NK-92 (cell line): Measurements from ENCODE around the gene STRC.
"Not testable (repeated sequence)": the region's sequence is repeated elsewhere in the genome, so short reads cannot be mapped to it uniquely, and the experiment has no call there.

Experiments used
- DNase-seq: peaks from one replicate; lab custom pipeline; 2025; ENCODE audit not compliant: unreplicated experiment; lab: John Stamatoyannopoulos, UW

STRC gene

DNA sequence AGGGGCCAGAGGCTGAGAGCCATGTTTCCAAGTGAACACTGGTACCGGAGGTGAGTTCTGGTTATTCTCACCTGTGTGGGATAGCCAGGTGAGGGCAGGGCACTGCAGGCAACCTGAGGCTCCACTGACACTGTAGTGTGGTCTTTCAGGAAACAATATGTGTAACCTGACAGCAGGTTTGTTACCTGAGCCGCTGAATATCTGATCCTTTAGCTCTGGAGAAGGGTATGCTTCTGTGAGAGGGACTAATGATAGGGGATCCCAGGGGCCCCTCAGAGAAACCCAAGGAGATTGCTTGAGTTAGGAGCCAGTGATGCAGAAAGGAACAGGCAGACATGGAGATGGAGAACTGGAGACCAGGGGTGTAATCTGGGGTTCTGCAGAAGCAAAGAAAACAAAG lies at the start of gene STRC:
Gene STRC (minus strand): TSS at position 101 of the 400 bp plus-strand sequence. CDS start 78 bp downstream, at position 23.
- not testable (repeated sequence) for DNase-seq

DNA sequence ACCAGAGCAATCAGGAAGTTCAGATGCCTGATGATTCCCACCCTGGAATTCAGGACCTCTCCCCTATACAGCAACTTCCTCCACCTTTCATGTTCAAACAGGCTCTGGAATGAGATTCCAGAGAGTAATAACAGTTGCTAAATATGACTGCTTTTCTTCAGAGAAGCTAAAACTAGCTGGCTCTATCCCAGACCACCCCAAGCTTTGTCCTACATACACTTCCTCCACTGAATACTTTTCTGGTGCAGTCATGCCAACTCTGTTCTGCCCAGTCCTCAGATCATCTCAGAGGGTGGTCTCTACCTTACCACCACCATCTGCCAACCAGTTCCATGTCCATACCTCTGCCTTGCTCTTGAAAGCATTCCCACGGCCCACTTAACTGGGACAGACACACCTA lies 47.6 kb upstream of the STRC start:
- DNase-seq, result not testable (repeated sequence)

DNA sequence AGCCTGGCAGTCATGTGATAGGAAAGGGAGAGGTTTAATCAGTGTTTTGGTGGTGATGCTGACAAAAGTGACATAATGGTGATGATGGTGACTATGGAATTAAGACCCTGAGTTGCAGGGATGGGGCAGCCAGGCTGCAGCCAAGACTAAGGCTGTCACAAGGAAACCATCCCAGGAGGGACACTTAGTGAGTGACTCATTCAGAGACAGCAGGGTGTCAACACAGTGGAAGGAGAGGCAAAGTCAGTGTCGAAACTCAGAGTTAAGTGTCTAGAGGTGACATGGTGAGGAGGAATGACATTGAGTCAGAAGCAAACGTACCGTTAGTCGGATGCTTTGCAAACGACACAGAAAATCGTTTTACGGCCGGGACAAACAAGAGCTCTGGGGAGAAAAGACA lies 44.7 kb upstream of the STRC start:
- DNase-seq, result not testable (repeated sequence)

DNA sequence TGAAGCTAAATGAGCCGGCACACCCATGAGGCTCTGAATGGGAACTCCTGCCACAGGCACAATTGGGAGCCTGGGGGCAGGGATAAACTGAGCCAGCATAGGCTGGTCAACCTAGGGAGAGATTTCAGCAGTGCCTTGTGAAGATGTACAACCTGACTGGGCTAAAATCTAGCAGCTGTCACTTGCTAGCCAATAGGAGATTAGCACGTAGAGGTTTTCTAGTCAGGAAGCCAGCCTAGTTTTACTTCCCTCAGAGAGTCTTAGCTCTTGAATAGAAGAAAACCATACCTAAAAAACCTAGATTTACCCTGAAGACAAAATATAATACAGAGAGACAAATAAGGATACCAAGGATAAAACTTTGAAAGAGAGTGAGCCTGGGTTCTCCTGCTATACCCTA lies 43.7 kb upstream of the STRC start:
- not testable (repeated sequence) for DNase-seq

DNA sequence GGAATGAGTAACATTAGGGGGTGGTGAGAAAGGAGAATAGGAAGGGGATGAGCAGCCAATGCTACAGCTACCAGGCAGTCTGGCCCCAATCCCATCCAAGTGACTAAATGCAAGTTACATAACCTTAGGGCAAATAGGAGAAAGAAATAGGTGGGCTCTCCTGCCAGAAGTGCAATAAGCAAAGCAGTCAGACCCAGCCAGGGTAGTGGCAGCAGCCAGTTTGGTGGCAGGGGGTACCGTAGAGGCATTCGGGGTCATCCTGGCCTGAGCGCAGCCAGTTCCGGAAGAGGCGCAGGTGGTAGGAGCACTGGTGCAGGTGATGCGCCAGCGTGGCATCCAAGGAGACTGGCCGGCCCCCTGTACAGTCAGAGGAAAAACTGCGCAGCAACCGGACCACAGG lies 41.1 kb upstream of the STRC start:
- not testable (repeated sequence) for DNase-seq

DNA sequence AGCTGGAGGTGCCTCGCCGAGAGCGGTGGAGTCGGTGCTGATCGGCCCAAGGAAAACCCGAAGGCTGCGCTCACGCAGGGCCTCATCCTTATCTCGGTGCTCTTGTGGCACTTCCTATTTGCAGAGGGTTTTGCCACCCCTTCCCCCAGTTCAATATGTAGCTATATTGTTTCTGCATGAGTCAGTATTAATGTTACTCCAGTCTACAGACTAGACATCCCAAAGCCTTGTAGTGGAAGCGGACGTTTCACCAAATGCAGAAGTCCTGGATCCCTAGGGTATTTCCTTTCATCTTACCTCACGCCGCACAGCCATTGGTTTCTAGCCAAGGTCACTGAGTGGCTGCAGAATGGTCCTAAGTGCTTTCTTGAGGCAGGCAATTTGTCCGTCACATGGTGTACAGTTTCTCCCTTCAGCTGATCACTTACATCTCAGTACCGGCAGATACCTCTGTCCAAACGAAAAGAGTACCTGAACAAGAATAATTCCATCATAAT lies 30.9 kb upstream of the STRC start:
- not testable (repeated sequence) for DNase-seq

DNA sequence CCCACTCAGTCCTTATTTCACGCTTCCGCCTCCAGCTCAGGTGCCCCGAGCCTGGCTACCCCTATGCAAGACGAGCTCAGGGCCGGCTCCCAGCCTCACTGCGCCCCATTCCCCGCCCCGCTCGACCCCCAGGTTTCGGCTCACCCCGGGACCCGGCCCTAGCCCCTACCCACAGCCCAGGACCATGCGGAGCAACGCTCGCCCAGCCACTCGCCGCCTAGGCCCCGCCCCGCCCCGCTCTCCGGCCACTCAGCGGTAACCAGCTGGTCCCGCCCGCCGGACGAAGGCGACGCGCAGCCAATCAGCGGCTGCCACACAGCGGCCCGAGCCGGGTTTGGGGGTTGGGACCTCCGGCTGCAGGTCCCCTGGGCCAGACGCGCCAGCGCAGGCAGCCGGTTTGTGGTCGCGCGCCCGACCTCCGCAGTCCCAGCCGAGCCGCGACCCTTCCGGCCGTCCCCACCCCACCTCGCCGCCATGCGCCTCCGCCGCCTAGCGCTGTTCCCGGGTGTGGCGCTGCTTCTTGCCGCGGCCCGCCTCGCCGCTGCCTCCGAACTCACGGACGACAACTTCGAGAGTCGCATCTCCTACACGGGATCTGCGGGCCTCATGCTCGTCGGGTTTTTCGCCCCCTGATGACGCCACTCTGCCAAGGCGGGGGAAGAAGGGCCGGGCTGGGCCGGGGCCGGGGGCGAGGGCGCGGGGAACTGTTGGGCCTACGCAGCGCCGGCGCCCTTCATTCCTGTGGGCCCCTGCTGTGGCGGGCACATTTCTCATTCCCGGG lies 30.2 kb upstream of the STRC start, which contains the start of gene CATSPER2:
Gene CATSPER2 (minus strand): TSS at position 196 of the 781 bp plus-strand sequence. CDS start 783 bp downstream, outside the sequence.
- no peak for DNase-seq

DNA sequence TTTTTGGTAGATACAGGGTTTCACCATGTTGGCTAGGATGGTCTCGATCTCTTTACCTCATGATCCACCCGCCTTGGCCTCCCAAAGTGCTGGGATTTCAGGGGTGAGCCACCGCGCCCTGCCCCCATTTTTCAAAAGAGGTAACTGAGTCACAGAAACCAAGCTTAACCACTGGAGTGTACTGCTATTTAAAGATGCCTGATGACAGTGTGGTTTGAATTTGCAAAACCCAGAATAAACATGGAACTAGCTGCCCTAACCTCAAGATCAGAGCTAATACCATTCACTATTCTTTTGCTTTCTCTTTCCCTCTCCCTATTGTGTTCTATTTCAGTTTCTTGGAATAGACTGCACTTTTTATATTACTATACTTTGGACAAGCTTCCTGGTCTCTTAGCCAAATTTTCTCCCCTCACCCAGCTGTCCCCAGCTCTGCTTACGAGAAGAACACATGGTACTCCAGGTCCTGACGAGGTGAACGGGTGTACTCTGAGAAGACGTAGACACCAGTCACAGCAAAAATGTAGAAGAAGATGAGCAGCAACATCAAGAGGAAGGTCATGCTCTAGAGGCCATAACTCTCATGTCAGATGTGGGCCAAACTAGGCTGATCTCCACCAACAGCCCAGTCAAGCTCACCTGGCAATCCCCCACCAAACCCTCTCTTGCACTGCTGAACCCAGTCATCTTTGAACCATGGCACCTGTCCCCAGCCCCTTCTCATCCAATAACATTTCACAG lies 20.0 kb upstream of the STRC start:
- DNase-seq, result not testable (repeated sequence)

DNA sequence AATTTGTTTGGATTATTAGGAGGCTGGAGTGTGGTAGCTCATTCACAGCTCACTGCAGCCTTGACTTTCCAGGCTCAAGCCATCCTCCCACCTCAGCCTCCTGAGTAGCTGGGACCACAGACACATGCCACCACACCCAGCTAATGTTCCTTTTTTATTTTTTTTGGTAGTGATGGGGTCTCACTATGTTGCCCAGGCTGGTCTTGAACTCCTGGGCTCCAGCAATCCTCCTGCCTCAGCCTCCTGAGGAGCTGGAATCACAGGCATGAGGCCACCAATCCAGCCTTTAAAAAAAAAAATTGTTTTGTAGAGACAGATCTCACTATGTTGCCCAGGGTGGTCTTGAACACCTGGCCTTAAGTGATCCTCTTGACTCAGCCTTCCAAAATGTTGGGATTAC lies 8.3 kb upstream of the STRC start:
- DNase-seq, result not testable (repeated sequence)

DNA sequence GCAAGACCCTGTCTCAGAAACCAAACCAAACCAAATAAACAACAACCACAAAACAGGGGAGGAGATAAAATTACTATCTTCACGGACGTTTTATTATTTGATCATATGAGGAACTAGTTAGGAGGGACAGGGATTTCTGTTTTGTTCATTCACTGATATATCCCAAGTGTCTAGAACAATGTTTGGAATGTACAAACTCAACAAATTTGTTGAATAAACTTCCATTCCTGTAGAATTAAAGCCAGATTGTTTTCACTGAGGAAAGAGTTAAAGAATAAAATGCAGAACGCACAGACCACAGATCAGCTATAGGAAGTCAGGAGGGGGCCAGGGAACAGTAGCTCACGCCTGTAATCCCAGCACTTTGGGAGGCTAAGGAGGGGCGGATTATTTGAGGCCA lies 6.5 kb upstream of the STRC start:
- DNase-seq, result no peak

DNA sequence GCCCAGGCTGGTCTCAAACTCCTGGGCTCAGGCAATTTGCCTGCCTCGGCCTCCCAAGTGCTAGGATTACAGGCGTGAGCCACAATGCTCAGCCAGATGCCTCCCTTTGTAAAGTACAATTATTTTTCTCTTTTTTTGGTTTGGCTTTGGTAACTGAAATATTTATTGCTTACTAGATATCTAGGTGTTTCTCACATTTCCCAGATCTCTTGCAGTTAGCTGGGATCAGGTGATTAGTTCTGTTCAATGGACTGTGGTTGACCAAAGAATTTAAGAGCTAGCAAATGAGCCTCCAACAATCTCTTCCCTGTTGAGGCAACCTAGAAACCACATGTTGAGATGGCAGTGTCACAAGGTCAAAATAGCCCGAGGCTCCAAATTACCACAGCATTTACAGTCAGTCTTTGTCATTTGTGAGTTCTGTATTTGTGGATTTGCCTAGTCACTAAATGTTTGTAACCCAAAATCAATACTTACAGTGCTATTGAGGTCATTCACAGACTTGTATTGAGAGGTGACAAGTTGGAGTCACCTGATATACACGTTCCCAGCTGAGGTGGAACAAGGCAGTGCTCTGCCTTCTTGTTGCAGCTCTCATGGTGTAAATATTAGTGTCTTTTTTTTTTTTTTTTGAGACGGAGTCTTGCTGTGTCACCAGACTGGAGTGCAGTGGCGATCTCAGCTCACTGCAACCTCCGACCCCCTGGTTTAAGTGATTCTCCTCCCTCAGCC lies 3.6 kb upstream of the STRC start:
- not testable (repeated sequence) for DNase-seq

DNA sequence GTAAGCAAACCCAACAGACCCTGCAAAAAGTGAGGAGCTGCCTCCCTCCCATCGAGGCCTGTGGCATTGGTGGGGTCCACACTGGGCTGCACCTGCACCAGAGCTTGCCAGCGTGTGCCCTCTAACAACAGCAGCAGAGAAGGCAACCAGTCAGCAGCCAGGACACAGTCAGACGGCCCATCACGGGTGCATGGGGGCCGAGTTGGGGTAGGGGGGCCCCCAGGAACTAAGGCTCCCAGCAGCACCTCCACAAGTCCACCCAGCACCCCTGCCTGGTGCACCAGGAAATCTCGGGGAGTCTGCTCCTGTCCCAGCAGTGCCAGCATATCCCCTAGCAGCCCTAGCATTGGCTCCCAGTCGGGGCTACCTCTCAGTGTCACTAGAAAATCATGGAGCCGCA lies 850 bp downstream of the STRC start:
- DNase-seq, result not testable (repeated sequence)

DNA sequence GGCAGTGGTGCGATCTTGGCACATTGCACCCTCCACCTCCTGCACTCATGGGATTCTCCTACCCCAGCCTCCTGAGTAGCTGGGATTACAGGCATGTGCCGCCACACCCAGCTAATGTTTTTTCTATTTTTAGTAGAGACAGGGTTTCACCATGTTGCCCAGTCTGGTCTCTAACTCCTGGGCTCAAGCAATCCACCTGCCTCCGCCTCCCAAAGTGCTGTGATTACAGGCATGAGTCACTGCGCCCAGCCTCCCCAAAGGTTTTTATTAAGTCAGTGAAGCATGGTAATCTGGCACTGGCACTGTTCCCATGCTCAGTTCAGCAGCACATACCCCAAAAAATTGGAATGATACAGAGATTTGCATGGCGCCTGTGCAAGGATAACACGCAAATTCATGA lies 16.4 kb downstream of the STRC start:
- DNase-seq, result not testable (repeated sequence)

DNA sequence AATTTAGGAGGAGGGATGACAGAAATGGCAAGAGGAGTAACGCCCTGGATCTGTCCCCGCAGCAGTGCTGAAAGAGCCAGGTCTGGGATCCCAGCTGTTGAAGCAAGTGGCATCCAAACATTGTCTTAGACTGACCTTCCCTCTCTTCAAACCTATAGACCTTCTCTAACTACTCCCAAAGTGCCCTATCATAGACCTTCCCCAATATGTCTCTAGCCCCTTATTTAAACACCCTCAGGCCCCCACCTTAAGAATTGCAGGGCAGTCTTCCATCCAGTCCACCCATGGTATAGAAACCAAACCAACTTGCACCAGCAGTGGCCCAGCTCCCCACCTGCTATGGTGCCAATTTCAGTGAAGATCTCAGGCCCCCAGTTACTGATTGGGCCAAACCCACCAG lies 18.4 kb downstream of the STRC start:
- DNase-seq, result not testable (repeated sequence)

DNA sequence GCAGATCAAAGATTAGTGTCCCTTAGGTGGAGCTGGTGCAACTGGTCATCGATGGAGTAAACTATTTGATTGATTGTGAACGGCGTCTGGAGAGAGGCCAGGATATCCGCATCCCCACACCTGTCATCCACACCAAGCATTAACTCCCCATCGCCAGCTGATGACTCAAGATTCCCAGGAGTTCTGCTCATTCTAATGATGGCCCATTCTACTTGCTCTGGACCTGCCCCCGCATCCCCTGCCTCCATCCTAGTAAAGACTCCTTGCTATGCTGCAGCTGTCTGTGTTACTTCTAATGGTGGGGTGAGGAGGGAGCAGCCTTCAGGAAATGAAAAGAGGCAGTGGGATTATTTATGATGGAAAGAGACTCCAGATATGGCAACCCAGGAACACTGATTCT lies 19.5 kb downstream of the STRC start:
- DNase-seq, result not testable (repeated sequence)

DNA sequence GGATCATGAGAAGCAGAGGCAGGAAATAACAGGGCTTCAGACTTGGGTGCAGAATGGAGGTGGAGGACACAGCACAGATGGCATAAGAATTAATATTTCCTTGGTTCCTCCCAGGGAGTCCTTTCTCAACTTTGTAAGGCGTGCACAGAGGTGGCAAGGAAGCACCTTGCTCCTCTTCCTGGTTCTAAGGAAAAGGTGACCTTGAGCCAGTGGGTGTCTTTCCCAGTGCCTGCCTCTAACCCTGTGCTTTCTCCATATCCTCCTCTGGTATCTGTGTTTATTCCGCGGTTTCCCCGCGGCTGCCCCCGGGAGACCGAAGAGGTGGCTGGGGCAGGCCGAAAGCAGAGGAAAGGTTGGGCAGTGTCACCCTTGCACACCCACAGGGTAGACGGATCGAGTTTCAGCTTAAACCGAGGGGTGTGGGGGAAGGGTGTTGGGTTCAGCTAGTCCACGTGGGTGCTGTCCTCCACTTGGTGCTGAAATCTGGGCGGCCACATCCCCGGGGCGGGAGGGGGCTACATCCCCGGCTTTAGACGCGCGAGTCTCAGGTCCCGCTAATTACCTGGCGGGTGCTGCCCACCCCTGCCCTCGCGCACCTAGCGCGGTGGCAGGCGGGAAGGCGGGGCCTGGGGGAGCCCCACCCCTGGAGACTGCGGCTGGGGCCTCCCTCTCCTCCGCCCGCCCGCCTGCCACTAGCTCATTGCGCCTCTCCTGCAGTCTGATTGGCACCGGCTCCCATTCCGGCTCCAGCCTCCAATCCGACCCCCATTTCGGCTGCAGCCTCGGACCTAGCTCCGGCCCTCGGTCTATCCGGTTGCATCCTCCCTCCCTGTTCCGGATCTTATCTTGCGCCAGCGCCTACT lies 25.0 kb downstream of the STRC start, which contains the start of gene CKMT1B:
Gene CKMT1B (plus strand): TSS at position 700 of the 863 bp plus-strand sequence. CDS start 192 bp downstream, outside the sequence.
- not testable (repeated sequence) for DNase-seq

DNA sequence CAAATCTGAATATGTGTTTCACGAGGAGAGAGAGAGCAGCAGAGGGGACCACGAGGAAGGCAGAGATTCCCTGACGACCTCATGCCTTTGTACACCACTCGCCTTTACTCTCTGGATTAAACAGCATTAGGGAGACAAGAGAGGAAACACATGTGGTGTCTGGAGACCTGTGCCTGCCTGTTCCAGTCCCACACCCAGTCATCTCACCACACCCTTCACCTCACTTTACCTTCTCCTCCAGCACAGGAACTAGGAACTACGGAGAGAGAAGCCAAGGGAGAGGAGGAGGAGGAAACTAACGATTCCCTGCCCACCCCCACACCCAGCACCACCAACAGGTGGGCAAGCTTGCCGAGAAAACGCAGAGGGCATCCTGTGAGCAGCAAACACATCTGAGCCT lies 25.8 kb downstream of the STRC start:
- DNase-seq, result not testable (repeated sequence)

DNA sequence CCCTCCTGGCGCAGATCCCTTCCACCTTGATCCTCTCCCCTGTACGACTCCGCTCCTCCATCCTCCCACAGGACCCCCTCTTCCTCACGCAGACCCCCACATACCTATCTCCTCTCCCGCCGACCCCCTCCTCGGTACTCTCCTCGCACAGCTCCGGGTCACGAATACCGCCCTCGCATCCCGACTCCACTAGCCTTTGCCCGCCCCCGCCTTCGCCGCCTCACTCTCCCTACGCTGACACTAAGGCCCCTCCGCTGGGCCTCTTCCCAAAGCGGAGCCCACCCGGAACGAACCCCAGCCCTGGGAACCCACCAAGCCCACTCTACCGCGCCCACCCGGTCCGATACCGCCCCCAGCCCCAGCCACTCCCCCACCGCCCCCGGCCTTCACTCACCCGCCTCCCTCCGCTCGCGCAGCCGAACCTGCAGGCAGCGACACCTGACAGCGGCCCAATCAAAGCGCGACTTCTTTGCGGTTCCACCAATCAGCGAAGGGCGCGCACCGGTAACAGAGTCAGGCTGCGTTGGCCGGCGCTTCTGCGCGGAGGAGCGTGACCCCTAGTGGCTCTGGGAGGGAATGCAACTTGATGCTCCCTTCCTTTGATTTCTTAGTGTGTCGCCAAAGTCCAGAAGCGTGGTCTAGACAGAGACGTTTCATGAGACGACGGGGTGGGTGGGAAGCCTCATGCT lies 28.7 kb downstream of the STRC start, which contains the start of gene PPIP5K1:
Gene PPIP5K1 (minus strand): TSS at position 431 of the 689 bp plus-strand sequence. CDS start 5,704 bp downstream, outside the sequence.
- not testable (repeated sequence) for DNase-seq

DNA sequence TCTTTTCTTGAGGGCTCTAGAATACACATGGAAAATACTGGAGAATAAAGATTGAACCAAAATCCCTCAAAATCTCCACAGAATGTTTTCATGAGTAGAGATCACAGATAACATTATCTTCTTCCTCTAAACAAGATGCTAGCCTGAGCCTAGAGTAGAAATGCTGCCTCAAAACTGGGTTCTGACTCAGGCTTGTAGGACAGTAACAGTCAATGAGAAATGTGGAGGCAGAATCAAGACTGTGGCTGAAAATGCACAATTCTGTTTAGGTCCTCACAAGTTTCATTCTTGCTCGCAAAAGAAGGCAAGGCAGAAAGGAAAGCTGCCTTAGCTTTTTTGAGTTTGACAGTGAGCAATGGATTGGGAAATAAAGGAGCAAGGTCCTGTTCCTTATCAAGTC lies 44.0 kb downstream of the STRC start:
- DNase-seq, result not testable (repeated sequence)
